Stimulated activated naive CD4-positive, alpha-beta T cell (primary cell): ENCODE data around the gene SLC22A15.

Experiments used
- DNase-seq, 6 experiments: peaks; one replicate each; lab custom pipeline; 2025; lab: John Stamatoyannopoulos, UW

SLC22A15 gene

GRCh38 chr1:116099919-116100318, 123.6 kb downstream of the SLC22A15 start:
- no peak for DNase-seq

GRCh38 chr1:116104667-116105066, 128.4 kb downstream of the SLC22A15 start:
- no peak for DNase-seq

GRCh38 chr1:116105996-116106395, 129.7 kb downstream of the SLC22A15 start:
- no peak for DNase-seq

- DNase-seq, result no peak
Measured at GRCh38 chr1:116106646-116107045, 130.3 kb downstream of the SLC22A15 start.

GRCh38 chr1:116107371-116107770, 131.1 kb downstream of the SLC22A15 start:
- no peak for DNase-seq

GRCh38 chr1:116110567-116111523, 134.5 kb downstream of the SLC22A15 start, which contains the start of gene MAB21L3:
Gene MAB21L3 (plus strand): TSS chr1:116111399. CDS start chr1:116112616, 1,217 bp downstream.
- no peak for DNase-seq

DNA sequence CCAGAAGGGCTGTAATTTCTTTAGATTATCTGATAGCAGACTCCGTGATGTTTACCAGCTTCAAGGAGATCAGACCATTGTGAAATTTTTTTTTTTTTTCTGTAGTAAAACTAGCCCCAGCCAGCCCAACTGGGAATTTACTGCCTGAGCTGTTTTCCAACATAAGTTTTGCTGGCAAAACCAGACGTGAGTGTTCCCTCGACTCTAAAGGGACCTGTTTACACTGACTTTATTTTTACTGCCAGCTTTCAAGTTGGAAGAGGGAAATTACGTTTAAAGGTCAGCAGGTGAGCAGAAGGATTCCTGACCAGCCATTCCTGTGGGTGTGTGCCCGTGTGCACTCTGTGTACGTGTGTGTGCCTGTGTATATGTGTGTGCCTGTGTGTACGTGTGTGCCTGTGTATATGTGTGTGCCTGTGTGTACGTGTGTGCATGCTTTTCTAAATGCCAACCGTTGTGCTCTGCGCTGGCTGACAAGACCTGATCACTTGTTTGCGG, 135.3 kb downstream of the SLC22A15 start:
- DNase-seq, result no peak

GRCh38 chr1:116112388-116113140, 136.3 kb downstream of the SLC22A15 start:
- no peak for DNase-seq

DNA sequence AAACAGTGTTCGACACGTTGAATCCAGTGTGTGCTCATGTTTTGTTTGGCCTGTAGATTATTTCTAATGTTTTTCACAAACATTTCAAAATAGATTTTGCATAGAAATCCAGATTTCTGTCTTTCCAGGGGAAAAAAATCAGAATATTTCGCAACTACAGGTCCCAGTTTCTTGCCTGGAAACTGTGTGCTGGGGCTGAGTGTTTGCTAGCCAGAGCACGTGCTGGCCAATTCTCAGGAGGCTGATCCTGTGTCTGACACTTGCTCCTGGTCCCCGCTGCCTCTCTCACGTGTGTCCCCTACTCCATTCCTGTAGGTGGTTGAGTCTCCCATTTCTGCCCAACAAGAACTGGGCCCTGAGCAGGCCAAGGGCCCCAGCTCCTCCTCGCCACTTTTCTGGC, 137.3 kb downstream of the SLC22A15 start:
- DNase-seq, result no peak

- DNase-seq, result no peak
Measured at GRCh38 chr1:116115476-116116439, 139.4 kb downstream of the SLC22A15 start.

GRCh38 chr1:116118471-116118870, 142.2 kb downstream of the SLC22A15 start:
- no peak for DNase-seq
